Liver (tissue), 9 donors: Measurements from ENCODE around the gene LRMDA. TPM values are rescaled to one million over a fixed set of nuclear protein-coding genes. Genes with fewer than 3 reads are reported as not detected.

ENCODE experiments used
- DNase-seq: peaks from one replicate; pipeline ENCODE4 v3.0.0-alpha.2; 2017; ENCODE audit warnings: low spot score
- H3K27ac ChIP-seq, 2 donors: one replicate each; pipeline ENCODE4 v1.7.0; 2013; ENCODE audit warnings: inconsistent platforms in 2 of 2, low read length in 2 of 2, control low read depth in 1 of 2, low read depth in 1 of 2, mild to moderate bottlenecking in 1 of 2
- H3K27me3 ChIP-seq, 4 donors: one replicate each; pipeline versions ENCODE4 v1.6.1 to v1.7.0; 2013; ENCODE audit warnings: low read length in 3 of 4, inconsistent platforms in 1 of 4, mild to moderate bottlenecking in 1 of 4, moderate library complexity in 1 of 4; ENCODE audit not compliant: control insufficient read depth in 4 of 4, insufficient read depth in 4 of 4
- H3K36me3 ChIP-seq, 4 donors: one replicate each; pipeline versions ENCODE4 v1.6.1 to v1.7.0; 2013; ENCODE audit warnings: low read length in 3 of 4, mild to moderate bottlenecking in 3 of 4, low read depth in 1 of 4, moderate library complexity in 1 of 4; ENCODE audit not compliant: control insufficient read depth in 4 of 4, insufficient read depth in 3 of 4
- H3K4me1 ChIP-seq, 4 donors: one replicate each; pipeline versions ENCODE4 v1.6.1 to v1.7.0; 2013; ENCODE audit warnings: low read length in 3 of 4, mild to moderate bottlenecking in 3 of 4, moderate library complexity in 1 of 4; ENCODE audit not compliant: control insufficient read depth in 4 of 4, insufficient read depth in 4 of 4
- H3K4me3 ChIP-seq, 3 donors: one replicate each; pipeline versions ENCODE4 v1.6.1 to v1.7.0; 2013; ENCODE audit warnings: low read length in 3 of 3, control low read depth in 1 of 3, low read depth in 1 of 3, mild to moderate bottlenecking in 1 of 3
- H3K9ac ChIP-seq, 2 donors: one replicate each; pipeline ENCODE4 v1.7.0; 2013; ENCODE audit warnings: low read length in 2 of 2, mild to moderate bottlenecking in 2 of 2, moderate library complexity in 2 of 2, control low read depth in 1 of 2, low read depth in 1 of 2
- H3K9me3 ChIP-seq, 4 donors: one replicate each; pipeline versions ENCODE4 v1.6.1 to v1.7.0; 2013; ENCODE audit warnings: low read length in 3 of 4; ENCODE audit not compliant: control insufficient read depth in 4 of 4
- EGR1 ChIP-seq, 2 donors: IDR thresholded peaks; 2 replicates each; pipeline ENCODE4 v1.6.1; 2016 to 2018; ENCODE audit warnings: antibody characterized with exemption in 2 of 2, low read depth in 2 of 2
- FOXA1 ChIP-seq: IDR thresholded peaks from 2 replicates; pipeline ENCODE4 v1.6.1; 2016; ENCODE audit warnings: antibody characterized with exemption
- FOXA2 ChIP-seq: IDR thresholded peaks from 2 replicates; pipeline ENCODE4 v1.6.1; 2016; ENCODE audit warnings: antibody characterized with exemption
- GABPA ChIP-seq, 2 donors: IDR thresholded peaks in 1 of 2; conservative IDR thresholded peaks in 1 of 2; 2 replicates each; pipeline ENCODE4 v1.6.1; 2016; ENCODE audit warnings: antibody characterized with exemption in 2 of 2, mild to moderate bottlenecking in 1 of 2, moderate library complexity in 1 of 2
- HNF4A ChIP-seq, 2 donors: conservative IDR thresholded peaks; 2 replicates each; pipeline ENCODE4 v1.6.1; 2016; ENCODE audit warnings: antibody characterized with exemption in 2 of 2, mild to moderate bottlenecking in 2 of 2
- HNF4G ChIP-seq: IDR thresholded peaks from 2 replicates; pipeline ENCODE4 v1.6.1; 2016; ENCODE audit warnings: antibody characterized with exemption
- JUND ChIP-seq, 2 donors: IDR thresholded peaks; 2 replicates each; pipeline ENCODE4 v1.6.1; 2016; ENCODE audit warnings: antibody characterized with exemption in 2 of 2
- NR2F2 ChIP-seq: IDR thresholded peaks from 2 replicates; pipeline ENCODE4 v1.6.1; 2016; ENCODE audit warnings: antibody characterized with exemption
- RAD21 ChIP-seq, 2 donors: IDR thresholded peaks; 2 replicates each; pipeline ENCODE4 v1.6.1; 2016; ENCODE audit warnings: antibody characterized with exemption in 2 of 2, mild to moderate bottlenecking in 2 of 2
- RXRA ChIP-seq, 2 donors: IDR thresholded peaks; 2 replicates each; pipeline ENCODE4 v1.6.1; 2017 to 2018; ENCODE audit warnings: antibody characterized with exemption in 2 of 2, mild to moderate bottlenecking in 1 of 2
- SP1 ChIP-seq: IDR thresholded peaks from 2 replicates; pipeline ENCODE4 v1.6.1; 2018; ENCODE audit warnings: antibody characterized with exemption, mild to moderate bottlenecking
- TAF1 ChIP-seq: conservative IDR thresholded peaks from 2 replicates; pipeline ENCODE4 v1.6.1; 2016; ENCODE audit warnings: antibody characterized with exemption, mild to moderate bottlenecking
- YY1 ChIP-seq: IDR thresholded peaks from 2 replicates; pipeline ENCODE4 v1.6.1; 2016; ENCODE audit warnings: antibody characterized with exemption, mild to moderate bottlenecking
- WGBS: extraction: QIAGEN DNeasy Blood & Tissue Kit; methylation state at CpG from one replicate; pipeline ENCODE4 v1.1.7; 2013; 5-methylcytosine and 5-hydroxymethylcytosine counted together
- polyA plus RNA-seq, 2 donors: library from polyadenylated mRNA; stranded (reverse) in 1 of 2; unstranded in 1 of 2; fragments of 200-250 nt in 1 of 2; fragments of >200 nt in 1 of 2; fragmentation: Nextera tagmentation in 1 of 2; extraction: Ambion mirVana in 1 of 2; gene quantifications; one replicate each; pipeline versions ENCODE4 v1.2.1 to v1.2.3, GENCODE V29; 2013 to 2015
- total RNA-seq, 2 donors: library from RNA; depleted of rRNA; stranded (reverse); fragments of >200 nt; gene quantifications; one replicate each; pipeline ENCODE4 v1.2.3, GENCODE V29; 2014
- TF ChIP-seq, protein P1 (sequence below): fragments of 150-350 bp; IDR thresholded peaks from 2 replicates; pipeline ENCODE4 v1.5.1; 2017; ENCODE audit warnings: improper control_type of control experiment, low read depth, low read length; ENCODE audit not compliant: missing input control
- TF ChIP-seq, protein P2 (sequence below): IDR thresholded peaks from 2 replicates; pipeline ENCODE4 v1.6.1; 2016; ENCODE audit warnings: antibody characterized with exemption
- TF ChIP-seq, protein P3 (sequence below): IDR thresholded peaks from 2 replicates; pipeline ENCODE4 v1.6.1; 2016; ENCODE audit warnings: antibody characterized with exemption, mild to moderate bottlenecking
- TF ChIP-seq, protein P4 (sequence below): IDR thresholded peaks from 2 replicates; pipeline ENCODE4 v1.6.1; 2016; ENCODE audit warnings: antibody characterized with exemption
- TF ChIP-seq, protein P5 (sequence below): IDR thresholded peaks from 2 replicates; pipeline ENCODE4 v1.6.1; 2016; ENCODE audit warnings: antibody characterized with exemption
- donor health status: healthy.
- donor health status: healthy.
- donor health status: healthy.
- donor health status: healthy.
- donor health status: healthy.

LRMDA gene
- total and polyA plus RNA-seq, 4 donors, result 7.9 to 15.8 (median 11.3) TPM

DNA sequence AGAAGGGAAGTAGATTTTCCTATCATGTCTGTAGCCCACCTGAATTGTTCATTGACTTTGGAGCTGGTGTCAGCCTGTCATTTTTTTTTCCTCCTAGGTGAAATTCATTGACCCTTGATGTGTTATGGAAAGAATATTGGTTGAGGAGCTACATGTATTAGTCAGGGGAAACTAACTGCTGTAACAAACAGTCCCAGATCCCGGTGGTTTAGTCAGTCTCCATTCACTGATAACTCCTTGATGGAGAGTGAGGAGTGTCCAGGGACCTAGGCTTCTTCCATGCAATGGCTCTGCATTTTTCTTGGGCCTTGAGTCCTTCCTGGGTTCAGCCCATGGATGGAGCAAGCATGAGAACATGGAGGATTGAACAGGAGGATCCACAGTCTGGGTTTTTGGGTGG, 643.2 kb downstream of the LRMDA start:
- WGBS, result 98% methylated on average over 1 of the region's 1 CpG
- Histone ChIP-seq H3K4me1 (no peaks in the 10 kb centered on the region), H3K27me3 (no peaks in the 10 kb centered on the region), H3K9me3 (no peaks in the 10 kb centered on the region), H3K36me3 (no peaks in the 10 kb centered on the region), H3K4me3 (no peak overlapping the region), H3K9ac (no peak overlapping the region), H3K27ac (no peak overlapping the region)
- no peak for DNase-seq
- TF ChIP-seq FOXA2, result no peak

DNA sequence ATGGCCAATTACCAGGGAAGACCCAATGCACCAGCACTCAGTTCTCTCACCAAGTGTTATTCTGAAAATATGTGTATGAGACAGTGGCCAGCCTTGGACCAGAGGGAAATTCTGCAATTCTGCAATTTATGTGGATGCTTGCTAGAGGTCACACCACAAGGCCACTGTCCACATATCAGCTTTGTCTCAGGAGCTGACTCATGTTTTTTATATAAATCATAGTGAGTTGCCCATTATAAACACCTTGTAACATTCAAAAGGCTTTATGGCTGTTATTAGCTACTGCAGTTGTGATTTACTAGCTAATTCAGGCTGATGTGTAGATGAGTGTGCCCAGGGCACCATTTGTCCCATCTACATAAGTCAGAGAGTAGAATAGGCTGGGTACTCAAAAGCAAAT, 649.0 kb downstream of the LRMDA start:
- Histone ChIP-seq H3K9me3 (no peaks in the 10 kb centered on the region), H3K9ac (no peak overlapping the region), H3K27ac (no peak overlapping the region), H3K27me3 (no peaks in the 10 kb centered on the region), H3K36me3 (no peaks in the 10 kb centered on the region), H3K4me3 (no peak overlapping the region), H3K4me1 (no peaks in the 10 kb centered on the region)
- no peak for DNase-seq
- TF ChIP-seq YY1 (no peak), TAF1 (no peak), HNF4A (conservative IDR thresholded peaks at IDR 0.05) (no peak), JUND (IDR thresholded peaks at IDR 0.05) (no peak), NR2F2 (no peak), EGR1 (IDR thresholded peaks at IDR 0.05; ENCODE audit: low read depth in 2 of 2) (no peak), GABPA (IDR thresholded peaks at IDR 0.05 in 1 of 2, conservative IDR thresholded peaks at IDR 0.05 in 1 of 2) (no peak), HNF4G (no peak), FOXA2 (no peak), RAD21 (IDR thresholded peaks at IDR 0.05) (no peak), RXRA (IDR thresholded peaks at IDR 0.05) (no peak), SP1 (no peak), FOXA1 (no peak)
- TF ChIP-seq, protein P1, sequence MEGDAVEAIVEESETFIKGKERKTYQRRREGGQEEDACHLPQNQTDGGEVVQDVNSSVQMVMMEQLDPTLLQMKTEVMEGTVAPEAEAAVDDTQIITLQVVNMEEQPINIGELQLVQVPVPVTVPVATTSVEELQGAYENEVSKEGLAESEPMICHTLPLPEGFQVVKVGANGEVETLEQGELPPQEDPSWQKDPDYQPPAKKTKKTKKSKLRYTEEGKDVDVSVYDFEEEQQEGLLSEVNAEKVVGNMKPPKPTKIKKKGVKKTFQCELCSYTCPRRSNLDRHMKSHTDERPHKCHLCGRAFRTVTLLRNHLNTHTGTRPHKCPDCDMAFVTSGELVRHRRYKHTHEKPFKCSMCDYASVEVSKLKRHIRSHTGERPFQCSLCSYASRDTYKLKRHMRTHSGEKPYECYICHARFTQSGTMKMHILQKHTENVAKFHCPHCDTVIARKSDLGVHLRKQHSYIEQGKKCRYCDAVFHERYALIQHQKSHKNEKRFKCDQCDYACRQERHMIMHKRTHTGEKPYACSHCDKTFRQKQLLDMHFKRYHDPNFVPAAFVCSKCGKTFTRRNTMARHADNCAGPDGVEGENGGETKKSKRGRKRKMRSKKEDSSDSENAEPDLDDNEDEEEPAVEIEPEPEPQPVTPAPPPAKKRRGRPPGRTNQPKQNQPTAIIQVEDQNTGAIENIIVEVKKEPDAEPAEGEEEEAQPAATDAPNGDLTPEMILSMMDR, result no peak
- TF ChIP-seq, protein P2, sequence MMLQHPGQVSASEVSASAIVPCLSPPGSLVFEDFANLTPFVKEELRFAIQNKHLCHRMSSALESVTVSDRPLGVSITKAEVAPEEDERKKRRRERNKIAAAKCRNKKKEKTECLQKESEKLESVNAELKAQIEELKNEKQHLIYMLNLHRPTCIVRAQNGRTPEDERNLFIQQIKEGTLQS, result no peak
- TF ChIP-seq, protein P3, sequence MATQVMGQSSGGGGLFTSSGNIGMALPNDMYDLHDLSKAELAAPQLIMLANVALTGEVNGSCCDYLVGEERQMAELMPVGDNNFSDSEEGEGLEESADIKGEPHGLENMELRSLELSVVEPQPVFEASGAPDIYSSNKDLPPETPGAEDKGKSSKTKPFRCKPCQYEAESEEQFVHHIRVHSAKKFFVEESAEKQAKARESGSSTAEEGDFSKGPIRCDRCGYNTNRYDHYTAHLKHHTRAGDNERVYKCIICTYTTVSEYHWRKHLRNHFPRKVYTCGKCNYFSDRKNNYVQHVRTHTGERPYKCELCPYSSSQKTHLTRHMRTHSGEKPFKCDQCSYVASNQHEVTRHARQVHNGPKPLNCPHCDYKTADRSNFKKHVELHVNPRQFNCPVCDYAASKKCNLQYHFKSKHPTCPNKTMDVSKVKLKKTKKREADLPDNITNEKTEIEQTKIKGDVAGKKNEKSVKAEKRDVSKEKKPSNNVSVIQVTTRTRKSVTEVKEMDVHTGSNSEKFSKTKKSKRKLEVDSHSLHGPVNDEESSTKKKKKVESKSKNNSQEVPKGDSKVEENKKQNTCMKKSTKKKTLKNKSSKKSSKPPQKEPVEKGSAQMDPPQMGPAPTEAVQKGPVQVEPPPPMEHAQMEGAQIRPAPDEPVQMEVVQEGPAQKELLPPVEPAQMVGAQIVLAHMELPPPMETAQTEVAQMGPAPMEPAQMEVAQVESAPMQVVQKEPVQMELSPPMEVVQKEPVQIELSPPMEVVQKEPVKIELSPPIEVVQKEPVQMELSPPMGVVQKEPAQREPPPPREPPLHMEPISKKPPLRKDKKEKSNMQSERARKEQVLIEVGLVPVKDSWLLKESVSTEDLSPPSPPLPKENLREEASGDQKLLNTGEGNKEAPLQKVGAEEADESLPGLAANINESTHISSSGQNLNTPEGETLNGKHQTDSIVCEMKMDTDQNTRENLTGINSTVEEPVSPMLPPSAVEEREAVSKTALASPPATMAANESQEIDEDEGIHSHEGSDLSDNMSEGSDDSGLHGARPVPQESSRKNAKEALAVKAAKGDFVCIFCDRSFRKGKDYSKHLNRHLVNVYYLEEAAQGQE, result no peak
- TF ChIP-seq, protein P4, sequence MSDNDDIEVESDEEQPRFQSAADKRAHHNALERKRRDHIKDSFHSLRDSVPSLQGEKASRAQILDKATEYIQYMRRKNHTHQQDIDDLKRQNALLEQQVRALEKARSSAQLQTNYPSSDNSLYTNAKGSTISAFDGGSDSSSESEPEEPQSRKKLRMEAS, result no peak
- TF ChIP-seq, protein P5, sequence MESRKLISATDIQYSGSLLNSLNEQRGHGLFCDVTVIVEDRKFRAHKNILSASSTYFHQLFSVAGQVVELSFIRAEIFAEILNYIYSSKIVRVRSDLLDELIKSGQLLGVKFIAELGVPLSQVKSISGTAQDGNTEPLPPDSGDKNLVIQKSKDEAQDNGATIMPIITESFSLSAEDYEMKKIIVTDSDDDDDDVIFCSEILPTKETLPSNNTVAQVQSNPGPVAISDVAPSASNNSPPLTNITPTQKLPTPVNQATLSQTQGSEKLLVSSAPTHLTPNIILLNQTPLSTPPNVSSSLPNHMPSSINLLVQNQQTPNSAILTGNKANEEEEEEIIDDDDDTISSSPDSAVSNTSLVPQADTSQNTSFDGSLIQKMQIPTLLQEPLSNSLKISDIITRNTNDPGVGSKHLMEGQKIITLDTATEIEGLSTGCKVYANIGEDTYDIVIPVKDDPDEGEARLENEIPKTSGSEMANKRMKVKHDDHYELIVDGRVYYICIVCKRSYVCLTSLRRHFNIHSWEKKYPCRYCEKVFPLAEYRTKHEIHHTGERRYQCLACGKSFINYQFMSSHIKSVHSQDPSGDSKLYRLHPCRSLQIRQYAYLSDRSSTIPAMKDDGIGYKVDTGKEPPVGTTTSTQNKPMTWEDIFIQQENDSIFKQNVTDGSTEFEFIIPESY, result no peak
